ENCODE measurements around the gene AOC3.
"Not testable (repeated sequence)": the region's sequence is repeated elsewhere in the genome, so short reads cannot be mapped to it uniquely, and the experiment has no call there.

AOC3 gene

DNA sequence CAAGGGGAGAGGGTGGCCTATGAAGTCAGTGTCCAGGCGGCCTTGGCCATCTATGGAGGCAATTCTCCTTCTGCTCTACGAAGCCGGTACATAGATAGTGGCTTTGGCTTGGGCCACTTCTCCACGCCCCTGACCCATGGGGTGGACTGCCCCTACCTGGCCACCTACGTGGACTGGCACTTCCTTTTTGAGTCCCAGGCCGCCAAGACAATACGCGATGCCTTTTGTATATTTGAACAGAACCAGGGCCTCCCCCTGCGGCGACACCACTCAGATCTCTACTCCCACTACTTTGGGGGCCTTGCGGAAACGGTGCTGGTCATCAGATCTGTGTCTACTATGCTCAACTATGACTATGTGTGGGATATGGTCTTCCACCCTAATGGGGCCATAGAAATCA lies 17.3 kb downstream of the AOC3 start:
- H3K36me3 ChIP-seq (ENCODE audit: control insufficient read depth, insufficient read depth, low read length) = no peaks in the 10 kb centered on the region
- no peak overlapping the region for H3K27ac ChIP-seq (ENCODE audit: low read depth, low read length, severe bottlenecking)
- no peak overlapping the region for H3K4me3 ChIP-seq (ENCODE audit: extremely low read depth, insufficient read depth, low read length, poor library complexity, severe bottlenecking)
- peaks cover 6% of the 10 kb centered on the region for H3K9me3 ChIP-seq (ENCODE audit: control insufficient read depth, low read length)
- 90 to 95% methylated on average over 8 to 11 of the region's 12 CpGs for WGBS, 2 experiments (ENCODE audit: insufficient coverage in 2 of 2)
- H3K4me1 ChIP-seq (ENCODE audit: control insufficient read depth, insufficient read depth, low read length, poor library complexity, severe bottlenecking) = no peaks in the 10 kb centered on the region

- Histone ChIP-seq H3K9me3 (ENCODE audit: control insufficient read depth, low read length) (peaks cover 6% of the 10 kb centered on the region), H3K4me3 (ENCODE audit: extremely low read depth, insufficient read depth, low read length, poor library complexity, severe bottlenecking) (no peak overlapping the region), H3K36me3 (ENCODE audit: control insufficient read depth, insufficient read depth, low read length) (no peaks in the 10 kb centered on the region), H3K27ac (ENCODE audit: low read depth, low read length, severe bottlenecking) (no peak overlapping the region), H3K4me1 (ENCODE audit: control insufficient read depth, insufficient read depth, low read length, poor library complexity, severe bottlenecking) (no peaks in the 10 kb centered on the region)
- WGBS, 2 experiments (ENCODE audit: insufficient coverage in 2 of 2) = 85 to 90% methylated on average over 3 to 4 of the region's 4 CpGs
These were observed 20.6 kb downstream of the AOC3 start for GRCh38 chr17:42871647-42872046.

DNA sequence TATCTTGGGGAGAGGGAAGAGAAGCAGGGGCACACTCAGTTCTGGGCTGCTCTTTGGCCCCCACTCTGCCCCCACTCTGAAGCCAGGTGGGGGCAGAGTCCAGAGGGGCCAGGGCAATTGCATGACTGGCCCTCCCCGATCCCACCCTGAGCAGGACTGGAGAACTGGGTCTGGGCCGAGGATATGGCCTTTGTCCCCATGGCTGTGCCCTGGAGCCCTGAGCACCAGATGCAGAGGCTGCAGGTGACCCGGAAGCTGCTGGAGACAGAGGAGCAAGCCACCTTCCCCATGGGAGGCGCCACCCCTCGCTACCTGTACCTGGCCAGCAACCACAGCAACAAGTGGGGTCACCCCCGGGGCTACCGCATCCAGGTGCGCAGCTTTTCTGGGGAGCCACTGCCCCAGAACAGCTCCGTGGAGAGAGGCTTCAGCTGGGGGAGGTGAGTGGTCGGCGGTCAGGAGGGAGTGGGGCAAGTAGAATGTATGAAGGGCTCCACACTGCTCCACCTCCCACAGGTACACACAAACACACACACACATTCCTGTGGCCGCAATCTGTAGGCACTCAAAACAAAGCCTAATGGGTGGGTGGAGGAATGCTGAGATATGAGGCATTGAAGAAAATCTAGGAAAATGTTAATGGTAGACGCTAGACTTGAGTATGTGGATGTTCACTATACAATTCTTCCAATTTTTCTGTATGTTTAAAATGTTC lies 21.4 kb downstream of the AOC3 start:
- WGBS, 2 experiments (ENCODE audit: insufficient coverage in 2 of 2) = 88 to 97% methylated on average over 5 to 8 of the region's 13 CpGs
- Histone ChIP-seq H3K4me3 (ENCODE audit: extremely low read depth, insufficient read depth, low read length, poor library complexity, severe bottlenecking) (no peak overlapping the region), H3K4me1 (ENCODE audit: control insufficient read depth, insufficient read depth, low read length, poor library complexity, severe bottlenecking) (no peaks in the 10 kb centered on the region), H3K27ac (ENCODE audit: low read depth, low read length, severe bottlenecking) (no peak overlapping the region), H3K9me3 (ENCODE audit: control insufficient read depth, low read length) (peaks cover 6% of the 10 kb centered on the region), H3K36me3 (ENCODE audit: control insufficient read depth, insufficient read depth, low read length) (no peaks in the 10 kb centered on the region)

GRCh38 chr17:42873315-42873714 lies 22.3 kb downstream of the AOC3 start:
- WGBS, 2 experiments (ENCODE audit: insufficient coverage in 2 of 2) = 83 to 94% methylated on average over 4 of the region's 6 CpGs
- Histone ChIP-seq H3K9me3 (ENCODE audit: control insufficient read depth, low read length) (peaks cover 6% of the 10 kb centered on the region), H3K36me3 (ENCODE audit: control insufficient read depth, insufficient read depth, low read length) (no peaks in the 10 kb centered on the region), H3K4me1 (ENCODE audit: control insufficient read depth, insufficient read depth, low read length, poor library complexity, severe bottlenecking) (no peaks in the 10 kb centered on the region), H3K27ac (ENCODE audit: low read depth, low read length, severe bottlenecking) (no peak overlapping the region), H3K4me3 (ENCODE audit: extremely low read depth, insufficient read depth, low read length, poor library complexity, severe bottlenecking) (no peak overlapping the region)

DNA sequence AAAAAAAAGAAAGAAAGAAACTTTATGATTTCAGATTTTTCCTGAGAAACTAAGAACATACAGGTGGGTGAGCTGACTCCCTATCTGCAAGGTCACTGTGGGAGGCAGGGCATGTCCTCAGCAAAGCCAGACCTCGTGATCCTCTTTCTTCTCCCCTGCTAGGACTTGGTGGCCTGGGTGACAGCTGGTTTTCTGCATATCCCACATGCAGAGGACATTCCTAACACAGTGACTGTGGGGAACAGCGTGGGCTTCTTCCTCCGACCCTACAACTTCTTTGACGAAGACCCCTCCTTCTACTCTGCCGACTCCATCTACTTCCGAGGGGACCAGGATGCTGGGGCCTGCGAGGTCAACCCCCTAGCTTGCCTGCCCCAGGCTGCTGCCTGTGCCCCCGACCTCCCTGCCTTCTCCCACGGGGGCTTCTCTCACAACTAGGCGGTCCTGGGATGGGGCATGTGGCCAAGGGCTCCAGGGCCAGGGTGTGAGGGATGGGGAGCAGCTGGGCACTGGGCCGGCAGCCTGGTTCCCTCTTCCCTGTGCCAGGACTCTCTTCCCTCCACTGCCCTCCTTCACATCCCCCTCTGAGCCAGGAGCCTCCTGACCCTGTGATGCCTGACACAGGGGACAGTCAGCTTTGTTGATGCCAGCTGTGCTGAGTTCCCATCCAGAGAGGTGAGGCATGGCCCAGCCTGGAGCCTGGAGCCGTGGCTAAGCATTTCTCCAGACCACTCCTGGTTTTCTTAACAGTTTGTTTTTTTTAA lies 23.1 kb downstream of the AOC3 start:
- H3K9me3 ChIP-seq (ENCODE audit: control insufficient read depth, low read length); H3K4me3 ChIP-seq (ENCODE audit: extremely low read depth, insufficient read depth, low read length, poor library complexity, severe bottlenecking); H3K27ac ChIP-seq (ENCODE audit: low read depth, low read length, severe bottlenecking); H3K36me3 ChIP-seq (ENCODE audit: control insufficient read depth, insufficient read depth, low read length); H3K4me1 ChIP-seq (ENCODE audit: control insufficient read depth, insufficient read depth, low read length, poor library complexity, severe bottlenecking): not testable (repeated sequence)
- 82 to 100% methylated on average over 1 to 2 of the region's 12 CpGs for WGBS, 2 experiments (ENCODE audit: insufficient coverage in 2 of 2)

DNA sequence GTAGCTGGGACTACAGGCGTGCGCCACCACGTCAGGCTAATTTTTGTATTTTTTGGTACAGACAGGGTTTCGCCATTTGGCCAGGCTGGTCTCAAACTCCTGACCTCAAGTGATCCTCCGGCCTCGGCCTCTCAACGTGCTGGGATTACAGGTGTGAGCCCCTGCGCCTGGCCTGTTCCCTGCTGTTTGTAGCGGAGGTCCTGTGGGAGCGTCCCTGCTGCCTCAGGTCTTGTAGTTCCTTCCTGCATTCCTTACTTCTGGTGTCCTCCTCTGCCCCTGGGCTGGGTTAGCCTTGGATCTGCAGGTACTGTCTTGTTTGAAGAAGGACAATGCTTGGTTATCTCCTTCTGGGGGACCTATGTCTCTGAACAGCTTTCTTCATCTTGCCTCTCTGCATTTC lies 26.0 kb downstream of the AOC3 start:
- Histone ChIP-seq H3K4me1 (ENCODE audit: control insufficient read depth, insufficient read depth, low read length, poor library complexity, severe bottlenecking) (peaks cover 4% of the 10 kb centered on the region), H3K4me3 (ENCODE audit: extremely low read depth, insufficient read depth, low read length, poor library complexity, severe bottlenecking) (no peak overlapping the region), H3K27ac (ENCODE audit: low read depth, low read length, severe bottlenecking) (no peak overlapping the region), H3K36me3 (ENCODE audit: control insufficient read depth, insufficient read depth, low read length) (no peaks in the 10 kb centered on the region), H3K9me3 (ENCODE audit: control insufficient read depth, low read length) (no peaks in the 10 kb centered on the region)
- WGBS, 2 experiments (ENCODE audit: insufficient coverage in 2 of 2) = 77 to 89% methylated on average over 10 of the region's 10 CpGs

GRCh38 chr17:42878123-42878880 lies 27.3 kb downstream of the AOC3 start:
- 10 to 24% methylated on average over 4 to 12 of the region's 13 CpGs for WGBS, 2 experiments (ENCODE audit: insufficient coverage in 2 of 2)
- Histone ChIP-seq H3K4me1 (ENCODE audit: control insufficient read depth, insufficient read depth, low read length, poor library complexity, severe bottlenecking) (peaks cover 4% of the 10 kb centered on the region), H3K27ac (ENCODE audit: low read depth, low read length, severe bottlenecking) (no peak overlapping the region), H3K36me3 (ENCODE audit: control insufficient read depth, insufficient read depth, low read length) (no peaks in the 10 kb centered on the region), H3K4me3 (ENCODE audit: extremely low read depth, insufficient read depth, low read length, poor library complexity, severe bottlenecking) (no peak overlapping the region), H3K9me3 (ENCODE audit: control insufficient read depth, low read length) (no peaks in the 10 kb centered on the region)

- Histone ChIP-seq H3K27ac (ENCODE audit: low read depth, low read length, severe bottlenecking) (no peak overlapping the region), H3K4me3 (ENCODE audit: extremely low read depth, insufficient read depth, low read length, poor library complexity, severe bottlenecking) (no peak overlapping the region), H3K36me3 (ENCODE audit: control insufficient read depth, insufficient read depth, low read length) (no peaks in the 10 kb centered on the region), H3K9me3 (ENCODE audit: control insufficient read depth, low read length) (no peaks in the 10 kb centered on the region), H3K4me1 (ENCODE audit: control insufficient read depth, insufficient read depth, low read length, poor library complexity, severe bottlenecking) (peaks cover 4% of the 10 kb centered on the region)
- 86 to 87% methylated on average over 5 to 6 of the region's 8 CpGs for WGBS, 2 experiments (ENCODE audit: insufficient coverage in 2 of 2)
These were observed 28.1 kb downstream of the AOC3 start for GRCh38 chr17:42878924-42879595.

DNA sequence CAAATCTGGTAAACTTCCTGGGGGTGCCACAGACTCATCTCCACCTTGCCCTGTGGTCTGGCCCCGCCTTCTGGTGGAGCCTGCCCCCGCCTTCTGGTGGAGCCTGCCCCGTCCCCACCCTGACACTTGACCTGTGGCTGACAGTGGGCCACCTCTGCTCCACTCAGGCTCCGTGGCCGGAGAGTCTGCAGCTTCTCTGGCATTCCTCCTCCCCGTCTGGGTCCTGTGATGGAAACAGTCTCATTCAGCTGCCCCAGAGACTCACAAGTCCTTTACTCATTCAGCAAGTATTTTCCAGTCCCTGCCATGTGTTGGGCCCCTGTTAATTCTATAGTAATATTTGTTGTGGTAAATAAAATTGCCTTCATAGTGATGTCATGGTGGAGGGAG lies 28.6 kb downstream of the AOC3 start:
- no peak overlapping the region for H3K4me3 ChIP-seq (ENCODE audit: extremely low read depth, insufficient read depth, low read length, poor library complexity, severe bottlenecking)
- no peaks in the 10 kb centered on the region for H3K9me3 ChIP-seq (ENCODE audit: control insufficient read depth, low read length)
- H3K4me1 ChIP-seq (ENCODE audit: control insufficient read depth, insufficient read depth, low read length, poor library complexity, severe bottlenecking) = peaks cover 4% of the 10 kb centered on the region
- no peak overlapping the region for H3K27ac ChIP-seq (ENCODE audit: low read depth, low read length, severe bottlenecking)
- 58 to 76% methylated on average over 3 to 5 of the region's 6 CpGs for WGBS, 2 experiments (ENCODE audit: insufficient coverage in 2 of 2)
- H3K36me3 ChIP-seq (ENCODE audit: control insufficient read depth, insufficient read depth, low read length) = no peaks in the 10 kb centered on the region

- Histone ChIP-seq H3K4me1 (ENCODE audit: control insufficient read depth, insufficient read depth, low read length, poor library complexity, severe bottlenecking) (peaks cover 4% of the 10 kb centered on the region), H3K9me3 (ENCODE audit: control insufficient read depth, low read length) (no peaks in the 10 kb centered on the region), H3K4me3 (ENCODE audit: extremely low read depth, insufficient read depth, low read length, poor library complexity, severe bottlenecking) (no peak overlapping the region), H3K36me3 (ENCODE audit: control insufficient read depth, insufficient read depth, low read length) (no peaks in the 10 kb centered on the region), H3K27ac (ENCODE audit: low read depth, low read length, severe bottlenecking) (no peak overlapping the region)
- 82 to 93% methylated on average over 2 to 3 of the region's 5 CpGs for WGBS, 2 experiments (ENCODE audit: insufficient coverage in 2 of 2)
These were observed 29.8 kb downstream of the AOC3 start for GRCh38 chr17:42880776-42881310.

All from mesodermal cell (in vitro differentiated cells).